ENCODE measurements around the gene GBP5.
"Not testable (repeated sequence)": the region's sequence is repeated elsewhere in the genome, so short reads cannot be mapped to it uniquely, and the experiment has no call there.

Gene GBP5

GRCh38 chr1:89284078-89284763 is 11.6 kb upstream of the GBP5 start:
- DNase-seq (ENCODE audit: low spot score), result not testable (repeated sequence)

DNA sequence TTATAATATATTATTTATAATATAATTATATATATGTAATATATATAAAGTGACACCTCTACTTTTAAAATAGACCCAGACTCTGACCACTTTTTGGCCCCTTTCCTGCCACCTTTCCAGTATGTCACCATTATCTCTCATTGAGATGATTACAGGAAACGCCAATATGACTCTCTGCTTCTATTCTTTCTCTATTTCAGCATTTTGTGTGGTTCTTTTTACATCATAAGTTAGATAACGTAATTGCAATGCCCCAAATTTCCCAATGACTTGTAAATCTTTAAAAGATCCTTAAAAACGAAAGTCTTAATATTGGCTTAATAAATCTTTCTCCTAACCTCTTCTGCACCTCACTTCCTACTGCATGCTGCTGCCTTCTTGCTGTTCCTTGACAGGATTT is 8.1 kb upstream of the GBP5 start:
- DNase-seq (ENCODE audit: low spot score), result no peak

GRCh38 chr1:89279011-89279466 is 6.4 kb upstream of the GBP5 start:
- no peak for DNase-seq (ENCODE audit: low spot score)

DNA sequence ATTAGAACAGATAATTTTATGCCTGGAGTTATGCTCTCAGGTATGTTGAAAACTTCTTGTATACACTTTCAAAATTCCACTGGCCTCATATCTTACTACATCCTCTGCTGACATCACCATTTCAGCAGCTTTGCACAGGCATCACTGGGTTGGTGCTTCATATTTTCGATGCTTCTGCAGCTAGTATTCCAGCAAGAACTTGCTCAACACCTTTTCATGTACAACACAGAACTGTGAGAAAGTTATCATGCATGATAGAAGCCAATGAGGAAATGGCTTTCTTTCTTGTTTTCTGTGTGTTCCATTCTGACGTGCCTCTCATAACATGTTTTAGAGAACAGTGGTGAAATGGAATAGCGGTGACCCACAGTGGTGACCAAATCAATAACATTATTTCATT is 5.1 kb upstream of the GBP5 start:
- no peak for DNase-seq (ENCODE audit: low spot score)

DNA sequence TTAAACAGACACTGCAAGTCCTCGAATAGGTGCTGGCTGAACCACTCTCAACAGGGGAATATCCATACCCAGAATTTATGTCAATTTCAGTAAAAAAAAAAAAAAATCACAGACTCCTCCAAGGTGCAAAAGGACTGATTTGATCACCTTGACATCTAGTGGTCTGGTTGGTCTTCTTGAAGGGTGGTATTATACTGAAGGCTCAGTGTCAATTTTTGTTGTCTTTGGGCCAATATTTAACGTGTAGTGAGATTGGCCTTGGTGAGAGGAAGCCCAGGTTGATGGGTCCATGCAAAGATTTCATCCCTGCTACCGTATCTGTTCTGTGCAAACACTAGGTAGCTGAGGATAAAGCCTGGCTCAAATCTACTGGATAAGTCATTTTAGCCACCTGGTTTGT is 4.0 kb upstream of the GBP5 start:
- DNase-seq (ENCODE audit: low spot score), result no peak

- no peak for DNase-seq (ENCODE audit: low spot score)
These were observed 1.8 kb upstream of the GBP5 start for GRCh38 chr1:89274411-89274857.

- no peak for DNase-seq (ENCODE audit: low spot score)
These were observed 691 bp upstream of the GBP5 start for GRCh38 chr1:89273324-89273778.

DNA sequence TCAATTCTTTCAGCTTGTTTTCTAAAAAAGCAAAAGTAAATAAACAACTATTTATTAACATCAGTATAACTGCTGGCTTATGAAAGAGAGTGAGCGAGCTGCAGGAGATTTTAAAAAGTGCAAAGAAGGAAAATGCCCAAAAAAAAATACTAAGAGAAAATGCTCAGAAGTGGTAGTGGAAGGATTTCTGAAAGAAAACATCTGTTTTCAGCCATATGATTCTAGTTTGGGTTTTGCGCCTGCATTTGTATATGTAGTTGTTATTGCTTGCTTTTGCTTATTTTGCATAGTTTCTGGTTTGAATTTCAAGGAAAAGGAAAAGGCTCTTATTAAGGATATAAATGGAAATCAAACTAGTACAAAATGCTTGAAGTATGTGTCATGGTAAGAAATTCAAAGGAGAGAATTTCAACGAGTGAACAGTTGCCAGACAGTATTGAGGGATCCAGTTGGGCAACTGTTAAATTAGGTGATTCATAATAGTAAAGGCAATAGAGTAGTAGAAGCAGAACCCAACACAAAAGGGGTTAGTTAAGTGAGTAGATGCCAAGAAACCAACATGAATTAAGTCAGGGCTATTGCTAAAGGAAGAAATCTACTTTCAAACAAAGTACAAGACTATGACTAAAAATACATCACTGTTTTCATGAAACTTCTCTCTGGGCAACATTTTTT is 1.2 kb downstream of the GBP5 start:
- DNase-seq (ENCODE audit: low spot score), result no peak

DNA sequence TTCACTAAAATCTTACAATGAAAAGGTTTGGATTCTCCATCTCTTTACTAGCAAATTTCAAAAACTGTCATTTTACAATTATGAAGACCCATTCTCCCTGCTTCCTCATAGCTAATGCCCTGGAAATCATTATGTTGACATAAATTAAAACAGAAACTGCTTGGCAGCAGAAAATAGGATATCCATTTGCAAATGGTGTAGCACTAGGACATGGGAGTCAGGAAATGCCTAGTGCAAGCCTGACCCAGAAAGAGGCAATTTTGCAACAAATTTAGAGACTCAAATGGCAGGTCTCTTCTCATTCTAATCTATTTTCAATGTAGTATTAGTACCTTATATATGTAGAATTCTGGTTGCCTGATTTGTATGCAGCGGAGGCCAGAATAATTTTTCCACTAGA is 2.2 kb downstream of the GBP5 start:
- no peak for DNase-seq (ENCODE audit: low spot score)

DNA sequence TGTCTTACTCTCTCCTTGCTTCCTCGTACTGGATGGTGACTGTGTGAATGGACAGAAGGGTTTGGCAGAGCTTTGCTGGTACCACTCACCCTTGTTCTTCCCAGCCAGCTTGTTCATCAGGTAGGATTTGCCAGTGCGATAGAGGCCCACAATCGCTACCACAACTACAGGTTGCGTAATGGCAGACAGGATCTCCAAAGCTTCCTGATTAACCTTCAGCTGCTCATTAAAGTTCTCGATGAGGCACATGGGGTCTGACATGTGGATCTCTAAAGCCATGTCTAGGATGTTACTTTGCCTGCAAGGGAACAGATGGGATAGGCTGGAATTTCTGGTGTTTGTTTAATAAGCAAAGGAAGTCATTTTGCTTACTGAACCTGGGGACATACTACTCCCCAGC is 3.4 kb downstream of the GBP5 start:
- no peak for DNase-seq (ENCODE audit: low spot score)

DNA sequence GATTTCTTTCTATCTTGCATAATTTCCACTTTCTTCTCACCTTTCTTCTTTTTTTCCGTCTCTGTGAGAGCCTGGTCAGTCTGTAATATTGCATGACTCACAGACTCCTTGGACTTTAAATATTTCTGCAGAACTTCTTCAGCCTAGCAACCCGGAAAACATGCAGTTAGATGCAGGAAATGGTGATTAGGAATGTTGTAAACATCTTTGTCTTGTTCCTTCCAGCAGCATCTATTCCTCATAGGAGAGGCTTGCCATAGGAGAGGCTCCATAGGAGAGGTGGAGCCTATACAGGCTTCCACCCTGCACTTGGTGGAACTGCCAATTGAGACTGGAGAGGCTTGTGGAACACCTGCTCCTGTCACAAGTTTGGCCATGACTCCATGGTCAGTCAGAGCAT is 10.0 kb downstream of the GBP5 start:
- DNase-seq (ENCODE audit: low spot score), result no peak

DNA sequence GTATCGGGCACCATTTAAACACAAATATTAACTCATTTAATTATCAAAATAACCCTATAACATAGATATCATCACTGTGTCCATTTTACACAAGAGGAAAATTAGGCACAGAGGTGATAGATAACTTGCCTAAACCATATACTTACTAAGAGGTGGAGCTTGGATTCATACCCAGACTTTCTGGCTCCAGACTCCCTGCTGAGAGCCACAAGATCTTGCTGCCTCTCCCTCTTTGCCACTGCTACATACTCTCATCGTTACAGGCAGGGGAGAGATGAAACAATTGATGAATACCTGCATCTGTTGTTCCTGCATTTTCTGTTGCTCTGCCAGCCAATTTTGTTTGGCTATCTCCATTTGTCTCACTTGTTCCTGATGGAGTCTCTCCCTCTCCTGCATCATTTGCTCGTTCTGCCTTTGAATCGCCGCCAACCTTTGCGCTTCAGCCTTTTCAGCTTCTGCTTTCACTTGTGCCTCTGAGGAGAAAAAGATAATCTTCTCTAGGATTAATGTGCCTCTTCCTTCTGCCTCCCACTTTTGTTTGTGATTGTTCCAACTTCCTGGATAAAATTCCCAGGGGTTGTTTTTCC is 10.6 kb downstream of the GBP5 start:
- peak; percentile 37 for DNase-seq (ENCODE audit: low spot score)

DNA sequence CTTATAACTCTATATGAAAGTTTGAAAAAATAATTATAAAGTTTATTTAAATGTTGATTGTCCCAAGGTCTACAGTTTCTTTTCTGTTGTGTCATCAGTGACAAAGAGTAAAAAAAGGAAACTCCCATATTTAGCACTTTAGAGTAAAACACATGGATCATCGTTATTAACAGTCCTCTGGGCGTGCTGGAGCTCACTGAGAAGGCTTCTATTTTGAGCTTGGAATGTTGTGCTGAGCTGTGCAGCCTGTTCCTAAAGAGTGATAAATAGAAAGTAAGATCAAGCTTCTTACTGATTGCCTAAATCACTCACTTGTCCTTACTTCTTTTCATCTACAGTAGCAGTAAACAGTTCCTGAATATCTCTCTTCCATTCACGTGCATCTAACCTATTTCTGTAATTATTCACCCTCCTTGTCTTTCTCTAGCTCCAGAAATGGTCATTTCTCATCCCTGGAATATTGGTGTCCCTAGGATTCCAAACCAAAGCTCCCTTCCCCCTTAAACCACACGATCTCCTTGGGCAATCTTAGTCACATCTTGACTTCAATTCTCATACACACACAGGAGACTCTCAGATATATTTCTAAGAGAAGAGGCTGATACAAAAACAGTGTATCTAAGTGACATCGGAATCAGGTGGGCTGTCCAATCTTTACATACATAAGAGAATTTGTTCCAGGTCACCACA is 11.9 kb downstream of the GBP5 start:
- peak; percentile 59 for DNase-seq (ENCODE audit: low spot score)

DNA sequence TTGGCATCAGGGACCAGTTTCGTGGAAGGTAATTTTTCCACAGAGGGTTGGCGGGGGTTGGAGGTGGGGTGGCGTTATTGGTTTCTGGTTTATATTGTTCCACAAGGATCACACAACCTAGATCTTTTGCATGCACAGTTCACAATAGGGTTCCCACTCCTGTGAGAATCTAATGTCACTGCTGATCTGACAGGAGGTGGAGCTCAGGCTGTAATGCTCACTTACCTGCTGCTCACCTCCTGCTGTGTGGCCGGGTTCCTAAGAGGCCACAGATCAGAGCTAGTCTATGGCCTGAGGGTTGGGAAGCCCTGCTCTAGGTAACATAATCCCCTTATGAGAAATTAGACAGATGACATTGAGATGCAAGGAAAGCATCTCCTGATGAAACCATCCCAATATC is 12.6 kb downstream of the GBP5 start:
- no peak for DNase-seq (ENCODE audit: low spot score)

GRCh38 chr1:89259283-89259971 is 13.2 kb downstream of the GBP5 start:
- DNase-seq (ENCODE audit: low spot score), result no peak

- DNase-seq (ENCODE audit: low spot score), result no peak
These were observed 15.6 kb downstream of the GBP5 start for GRCh38 chr1:89257041-89257440.

- DNase-seq (ENCODE audit: low spot score), result not testable (repeated sequence)
These were observed 17.1 kb downstream of the GBP5 start for GRCh38 chr1:89255581-89255980.

DNA sequence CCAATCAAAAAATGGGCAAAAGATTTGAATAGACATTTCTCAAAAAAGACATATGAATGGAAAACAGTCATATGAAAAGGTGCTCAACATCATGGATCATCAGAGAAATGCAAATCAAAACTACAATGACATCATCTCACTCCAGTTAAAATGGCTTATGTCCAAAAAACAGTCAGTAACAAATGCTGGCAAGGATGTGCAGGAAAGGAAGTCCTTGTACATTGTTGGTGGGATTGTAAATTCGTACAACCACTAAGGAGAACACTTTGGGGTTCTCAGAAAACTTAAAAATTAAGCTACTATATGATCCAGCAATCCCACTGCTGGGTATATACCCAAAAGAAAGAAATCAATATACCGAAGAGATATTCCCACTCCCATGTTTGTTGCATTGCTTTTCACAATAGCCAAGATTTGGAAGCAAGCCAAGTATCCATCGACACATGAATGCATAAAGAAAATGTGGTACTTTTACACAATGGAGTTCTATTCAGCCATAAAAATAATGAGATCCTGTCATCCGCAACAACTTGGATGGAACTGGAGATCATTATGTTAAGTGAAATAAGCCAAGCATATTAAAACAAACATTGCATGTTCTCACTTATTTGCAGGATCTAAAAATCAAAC is 17.9 kb downstream of the GBP5 start:
- DNase-seq (ENCODE audit: low spot score), result no peak

DNA sequence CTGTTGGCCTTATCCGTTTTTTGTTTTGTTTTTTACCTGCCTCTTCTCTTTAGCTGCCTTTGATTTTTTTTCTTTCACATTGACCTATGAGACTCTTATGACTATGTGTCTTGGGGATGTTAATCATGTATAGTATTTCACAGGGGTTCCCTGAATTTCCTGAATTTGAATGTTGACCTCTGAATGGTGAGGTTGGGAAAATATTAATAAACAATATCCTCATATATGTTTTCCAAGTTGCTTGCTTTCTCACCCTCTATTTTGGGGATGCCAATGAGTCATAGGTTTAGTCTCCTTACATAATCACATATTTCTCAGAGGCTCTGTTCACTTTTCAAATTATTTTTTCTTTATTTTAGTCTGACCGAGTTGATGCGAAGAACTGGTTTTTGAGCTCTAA is 29.6 kb downstream of the GBP5 start:
- DNase-seq (ENCODE audit: low spot score), result no peak

All from Ammon's horn (tissue), 1 donor.